Gastrocnemius medialis (tissue), 4 donors: Measurements from ENCODE around the gene ERC1.

Experiments
- CTCF ChIP-seq, 5 experiments: fragments of 450-650 bp in 3 of 5; fragments of 200-600 bp in 2 of 5; sonication (generic) in 2 of 5; IDR thresholded peaks in 4 of 5; conservative IDR thresholded peaks in 1 of 5; 1 replicate in 4 of 5; 2 replicates in 1 of 5; pipeline ENCODE4 v1.5.1; 2016 to 2019; ENCODE audit warnings: antibody characterized with exemption in 5 of 5, mild to moderate bottlenecking in 3 of 5, moderate library complexity in 3 of 5
- POLR2A ChIP-seq, 2 donors: fragments of 450-650 bp; IDR thresholded peaks; one replicate each; pipeline ENCODE4 v1.6.1; 2017; ENCODE audit warnings: antibody characterized with exemption in 2 of 2, mild to moderate bottlenecking in 2 of 2, moderate library complexity in 2 of 2

- TF ChIP-seq CTCF (IDR thresholded peaks at IDR 0.05 in 4 of 5, conservative IDR thresholded peaks at IDR 0.05 in 1 of 5) (no peak), POLR2A (IDR thresholded peaks at IDR 0.05) (no peak)
Observed at GRCh38 chr12:1439687-1440086, 448.7 kb downstream of the ERC1 start.
